Karpas-422 (cell line): ENCODE measurements around the gene VWCE. TPM values are rescaled to one million over a fixed set of nuclear protein-coding genes. Genes with fewer than 3 reads are reported as not detected.

Experiments used
- DNase-seq: peaks from one replicate; pipeline ENCODE4 v3.0.0-alpha.2; 2015
- H2AFZ ChIP-seq: fragments of 200-600 bp; sonication (generic); 2 replicates; pipeline ENCODE4 v1.6.1; 2014; ENCODE audit warnings: antibody characterized with exemption, low read length, mixed read lengths
- H3K27ac ChIP-seq: fragments of 200-600 bp; sonication (generic); 2 replicates; pipeline ENCODE4 v1.5.1; 2014; ENCODE audit warnings: mild to moderate bottlenecking, low read length, moderate library complexity
- H3K27me3 ChIP-seq: fragments of 200-600 bp; sonication (generic); 2 replicates; pipeline ENCODE4 v1.6.1; 2014; ENCODE audit warnings: low read length, mixed read lengths
- H3K36me3 ChIP-seq: fragments of 200-600 bp; sonication (generic); 2 replicates; pipeline ENCODE4 v1.6.1; 2014; ENCODE audit warnings: low read length, mixed read lengths; ENCODE audit not compliant: insufficient read depth
- H3K4me1 ChIP-seq: fragments of 200-600 bp; sonication (generic); 2 replicates; pipeline ENCODE4 v1.6.1; 2014; ENCODE audit warnings: mild to moderate bottlenecking, low read length, mixed read lengths
- H3K4me2 ChIP-seq: fragments of 200-600 bp; sonication (generic); 2 replicates; pipeline ENCODE4 v1.6.1; 2014; ENCODE audit warnings: low read length, low read depth, mild to moderate bottlenecking; ENCODE audit not compliant: poor library complexity, severe bottlenecking
- H3K4me3 ChIP-seq: fragments of 200-600 bp; sonication (generic); 2 replicates; pipeline ENCODE4 v1.5.1; 2014; ENCODE audit warnings: mild to moderate bottlenecking, antibody characterized with exemption, low read length, mixed read lengths
- H3K79me2 ChIP-seq: fragments of 200-600 bp; sonication (generic); 2 replicates; pipeline ENCODE4 v1.6.1; 2014; ENCODE audit warnings: mild to moderate bottlenecking, low read length, mixed read lengths
- H3K9ac ChIP-seq: fragments of 200-600 bp; sonication (generic); 2 replicates; pipeline ENCODE4 v1.6.0; 2014; ENCODE audit warnings: low read length
- H3K9me2 ChIP-seq: fragments of 200-600 bp; sonication (generic), shearing (Covaris generic); replicated peaks from 2 replicates; pipeline ENCODE4 v1.6.0; 2014; ENCODE audit warnings: mild to moderate bottlenecking, low read length, moderate library complexity; ENCODE audit not compliant: insufficient read depth
- H3K9me3 ChIP-seq: fragments of 300-700, 200-600 bp; sonication (generic); 2 replicates; pipeline ENCODE4 v1.6.1; 2014; ENCODE audit warnings: low read length, mixed read lengths
- H4K20me1 ChIP-seq: fragments of 200-600 bp; sonication (generic); 2 replicates; pipeline ENCODE4 v1.6.1; 2014; ENCODE audit warnings: mild to moderate bottlenecking, antibody characterized with exemption, low read length, low read depth; ENCODE audit not compliant: insufficient read depth
- total RNA-seq: library from RNA; depleted of rRNA; stranded (reverse); fragments of >200 nt; shearing (Covaris generic); gene quantifications from 2 replicates; pipeline ENCODE4 v1.2.3, GENCODE V29; 2014; ENCODE audit warnings: low replicate concordance

The VWCE gene
- total RNA-seq, 1 experiment from 2014 or later, result 0.07 TPM

- Histone ChIP-seq H3K4me2 (no peak overlapping the region), H2AFZ (no peak overlapping the region), H3K27ac (no peak overlapping the region), H3K9me3 (no peaks in the 10 kb centered on the region), H3K36me3 (peaks cover 62% of the 10 kb centered on the region), H3K9ac (no peak overlapping the region), H3K9me2 (no peaks in the 10 kb centered on the region), H3K4me1 (no peaks in the 10 kb centered on the region), H3K27me3 (no peaks in the 10 kb centered on the region), H4K20me1 (no peaks in the 10 kb centered on the region), H3K4me3 (no peak overlapping the region), H3K79me2 (no peaks in the 10 kb centered on the region)
- no peak for DNase-seq
Measured at GRCh38 chr11:61309739-61310138, 14.6 kb upstream of the VWCE start.

- DNase-seq, result no peak
- H3K9me2 ChIP-seq, result no peaks in the 10 kb centered on the region
- no peak overlapping the region for H2AFZ ChIP-seq
- H3K4me1 ChIP-seq, result no peaks in the 10 kb centered on the region
- H3K36me3 ChIP-seq, result peaks cover 61% of the 10 kb centered on the region
- no peaks in the 10 kb centered on the region for H3K27me3 ChIP-seq
- no peaks in the 10 kb centered on the region for H3K9me3 ChIP-seq
- no peaks in the 10 kb centered on the region for H3K79me2 ChIP-seq
- no peaks in the 10 kb centered on the region for H4K20me1 ChIP-seq
- H3K4me3 ChIP-seq, result no peak overlapping the region
- no peak overlapping the region for H3K4me2 ChIP-seq
- no peak overlapping the region for H3K9ac ChIP-seq
- H3K27ac ChIP-seq, result no peak overlapping the region
Measured at GRCh38 chr11:61309141-61309540, 14.0 kb upstream of the VWCE start.

GRCh38 chr11:61307354-61307753 lies 12.2 kb upstream of the VWCE start:
- Histone ChIP-seq H4K20me1 (no peaks in the 10 kb centered on the region), H3K9me3 (no peaks in the 10 kb centered on the region), H3K36me3 (peaks cover 55% of the 10 kb centered on the region), H3K9ac (no peak overlapping the region), H2AFZ (no peak overlapping the region), H3K79me2 (no peaks in the 10 kb centered on the region), H3K4me1 (no peaks in the 10 kb centered on the region), H3K27ac (no peak overlapping the region), H3K4me3 (no peak overlapping the region), H3K27me3 (no peaks in the 10 kb centered on the region), H3K9me2 (no peaks in the 10 kb centered on the region), H3K4me2 (no peak overlapping the region)
- DNase-seq, result no peak

GRCh38 chr11:61306221-61306620 lies 11.1 kb upstream of the VWCE start:
- Histone ChIP-seq H3K4me3 (no peak overlapping the region), H3K9me3 (no peaks in the 10 kb centered on the region), H3K27ac (no peak overlapping the region), H4K20me1 (0 out of 2 replicates have a peak, but pooled peaks cover 3% of the 10 kb centered on the region), H3K9me2 (no peaks in the 10 kb centered on the region), H3K79me2 (no peaks in the 10 kb centered on the region), H2AFZ (no peak overlapping the region), H3K36me3 (peaks cover 55% of the 10 kb centered on the region), H3K9ac (no peak overlapping the region), H3K27me3 (no peaks in the 10 kb centered on the region), H3K4me1 (no peaks in the 10 kb centered on the region), H3K4me2 (no peak overlapping the region)
- no peak for DNase-seq

GRCh38 chr11:61305417-61305816 lies 10.3 kb upstream of the VWCE start:
- no peak overlapping the region for H3K9ac ChIP-seq
- H3K27me3 ChIP-seq, result no peaks in the 10 kb centered on the region
- H4K20me1 ChIP-seq, result 0 out of 2 replicates have a peak, but pooled peaks cover 3% of the 10 kb centered on the region
- H3K27ac ChIP-seq, result no peak overlapping the region
- no peaks in the 10 kb centered on the region for H3K79me2 ChIP-seq
- H2AFZ ChIP-seq, result no peak overlapping the region
- H3K9me2 ChIP-seq, result no peaks in the 10 kb centered on the region
- no peak overlapping the region for H3K4me2 ChIP-seq
- H3K4me3 ChIP-seq, result no peak overlapping the region
- no peak for DNase-seq
- no peaks in the 10 kb centered on the region for H3K4me1 ChIP-seq
- H3K9me3 ChIP-seq, result no peaks in the 10 kb centered on the region
- H3K36me3 ChIP-seq, result peaks cover 50% of the 10 kb centered on the region

GRCh38 chr11:61303725-61304124 lies 8.6 kb upstream of the VWCE start:
- H3K4me1 ChIP-seq, result no peaks in the 10 kb centered on the region
- peaks cover 42% of the 10 kb centered on the region for H3K36me3 ChIP-seq
- H3K9ac ChIP-seq, result no peak overlapping the region
- no peaks in the 10 kb centered on the region for H3K27me3 ChIP-seq
- no peak overlapping the region for H2AFZ ChIP-seq
- H3K79me2 ChIP-seq, result no peaks in the 10 kb centered on the region
- no peak overlapping the region for H3K27ac ChIP-seq
- no peaks in the 10 kb centered on the region for H3K9me3 ChIP-seq
- DNase-seq, result no peak
- H4K20me1 ChIP-seq, result 0 out of 2 replicates have a peak, but pooled peaks cover 3% of the 10 kb centered on the region
- no peaks in the 10 kb centered on the region for H3K9me2 ChIP-seq
- H3K4me2 ChIP-seq, result no peak overlapping the region
- H3K4me3 ChIP-seq, result no peak overlapping the region

GRCh38 chr11:61302550-61302949 lies 7.4 kb upstream of the VWCE start:
- no peaks in the 10 kb centered on the region for H3K4me1 ChIP-seq
- H3K9me2 ChIP-seq, result no peaks in the 10 kb centered on the region
- H3K36me3 ChIP-seq, result peaks cover 35% of the 10 kb centered on the region
- no peak overlapping the region for H3K4me2 ChIP-seq
- no peak overlapping the region for H3K27ac ChIP-seq
- H3K4me3 ChIP-seq, result no peak overlapping the region
- H4K20me1 ChIP-seq, result 0 out of 2 replicates have a peak, but pooled peaks cover 3% of the 10 kb centered on the region
- H3K9ac ChIP-seq, result no peak overlapping the region
- no peaks in the 10 kb centered on the region for H3K79me2 ChIP-seq
- H3K27me3 ChIP-seq, result no peaks in the 10 kb centered on the region
- no peaks in the 10 kb centered on the region for H3K9me3 ChIP-seq
- H2AFZ ChIP-seq, result no peak overlapping the region
- no peak for DNase-seq

GRCh38 chr11:61298663-61299244 lies 3.6 kb upstream of the VWCE start:
- 0 out of 2 replicates have a peak, but pooled peaks cover 3% of the 10 kb centered on the region for H4K20me1 ChIP-seq
- H3K27me3 ChIP-seq, result no peaks in the 10 kb centered on the region
- no peaks in the 10 kb centered on the region for H3K9me3 ChIP-seq
- H3K9ac ChIP-seq, result no peak overlapping the region
- no peak for DNase-seq
- H3K4me2 ChIP-seq, result no peak overlapping the region
- peaks cover 15% of the 10 kb centered on the region for H3K4me1 ChIP-seq
- H3K36me3 ChIP-seq, result peaks cover 22% of the 10 kb centered on the region; the same call in 1 of the 2 replicates
- H2AFZ ChIP-seq, result no peak overlapping the region
- H3K27ac ChIP-seq, result no peak overlapping the region
- no peaks in the 10 kb centered on the region for H3K79me2 ChIP-seq
- H3K4me3 ChIP-seq, result no peak overlapping the region
- H3K9me2 ChIP-seq, result no peaks in the 10 kb centered on the region
